ENCODE results near the gene AP1M1.
"Not testable (repeated sequence)": the region's sequence is repeated elsewhere in the genome, so short reads cannot be mapped to it uniquely, and the experiment has no call there.

The AP1M1 gene

DNA sequence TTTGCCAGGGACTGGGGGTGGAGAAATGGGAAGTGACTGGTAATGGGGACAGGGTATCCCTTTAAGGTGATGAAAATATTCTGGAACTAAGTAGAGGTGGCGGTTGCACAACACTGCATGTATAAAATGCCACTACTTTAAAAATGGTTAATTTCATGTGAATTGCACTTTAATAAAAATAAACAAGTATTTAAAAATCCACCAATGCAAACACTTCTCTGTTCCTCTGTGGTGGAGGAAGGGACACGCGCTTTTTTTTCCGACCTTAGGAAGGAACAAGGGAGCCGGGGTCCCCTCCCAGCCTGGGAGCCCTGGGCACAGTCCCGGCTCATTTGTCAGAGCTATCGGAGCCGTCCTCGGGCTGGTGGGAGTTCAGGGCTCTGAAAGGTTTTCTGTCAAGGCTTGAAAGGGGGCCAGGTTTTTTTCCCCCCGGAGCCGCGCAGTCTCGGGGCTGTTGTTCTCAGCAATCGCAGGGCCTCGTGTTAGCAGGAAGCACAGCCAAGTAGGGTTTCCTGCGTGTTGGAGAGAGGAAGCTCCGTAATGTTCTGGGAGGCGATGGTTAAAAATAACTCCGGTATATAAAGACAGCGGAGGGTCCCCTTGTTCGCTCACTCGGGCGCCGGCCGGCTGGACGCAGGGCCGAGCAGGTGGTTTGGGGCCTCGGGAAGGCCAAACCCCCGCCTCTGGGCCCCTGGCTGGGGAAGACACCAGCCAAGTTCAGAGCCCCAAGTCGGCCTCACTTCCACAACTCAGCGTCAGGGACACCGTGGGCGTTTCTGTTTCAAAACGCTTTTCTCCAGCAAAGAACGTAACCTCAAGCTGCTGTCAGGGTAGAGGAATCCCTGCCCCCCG is 85.7 kb downstream of the AP1M1 start:
- peak overlapping the region in 4 of 7 experiments; percentile 2 to 16 (median 10) for H3K4me3 ChIP-seq
- H3K27ac ChIP-seq: peak overlapping the region; percentile 24 to 94 (median 81)

DNA sequence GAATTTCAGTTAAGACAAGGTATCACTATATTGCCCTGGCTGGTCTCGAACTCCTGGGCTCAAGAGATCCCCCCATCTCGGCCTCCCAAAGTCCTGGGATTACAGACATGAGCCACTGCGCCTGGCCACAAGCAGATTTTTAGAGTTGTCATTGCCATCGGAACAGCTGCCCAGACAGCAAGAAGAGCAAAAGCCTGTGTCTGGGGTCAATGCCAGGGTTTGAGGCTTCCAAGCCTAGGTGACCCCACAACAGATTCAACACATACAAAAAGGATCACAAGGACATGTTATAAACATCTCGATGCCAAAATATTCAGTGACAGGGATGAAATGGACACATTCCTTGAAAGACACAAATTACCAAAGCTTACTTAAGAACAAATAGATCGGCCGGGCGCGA is 86.8 kb downstream of the AP1M1 start:
- Histone ChIP-seq H3K27ac (peak overlapping the region in 15 of 21 experiments; percentile 67 to 94 (median 83)), H3K4me3 (no peak overlapping the region)

DNA sequence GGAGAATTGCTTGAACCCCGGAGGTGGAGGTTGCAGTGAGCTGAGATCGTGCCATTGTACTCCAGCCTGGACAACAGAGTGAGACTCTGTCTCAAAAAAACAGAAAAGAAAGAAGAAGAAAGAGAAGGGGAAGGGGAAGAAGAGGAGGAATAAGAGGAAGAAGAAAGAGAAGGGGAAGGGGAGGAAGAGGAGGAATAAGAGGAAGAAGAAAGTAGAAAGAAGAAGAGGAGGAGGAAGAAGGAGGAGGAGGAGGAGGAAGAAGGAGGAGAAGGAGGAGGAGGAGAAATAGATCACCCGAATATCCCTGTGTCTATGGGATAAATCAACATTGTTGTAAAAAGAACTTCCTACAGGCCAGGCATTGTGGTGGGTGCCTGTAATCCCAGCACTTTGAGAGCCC is 87.4 kb downstream of the AP1M1 start:
- H3K4me3 ChIP-seq: not testable (repeated sequence)
- H3K27ac ChIP-seq: peak overlapping the region in 7 of 21 experiments; percentile 38 to 94 (median 72)

DNA sequence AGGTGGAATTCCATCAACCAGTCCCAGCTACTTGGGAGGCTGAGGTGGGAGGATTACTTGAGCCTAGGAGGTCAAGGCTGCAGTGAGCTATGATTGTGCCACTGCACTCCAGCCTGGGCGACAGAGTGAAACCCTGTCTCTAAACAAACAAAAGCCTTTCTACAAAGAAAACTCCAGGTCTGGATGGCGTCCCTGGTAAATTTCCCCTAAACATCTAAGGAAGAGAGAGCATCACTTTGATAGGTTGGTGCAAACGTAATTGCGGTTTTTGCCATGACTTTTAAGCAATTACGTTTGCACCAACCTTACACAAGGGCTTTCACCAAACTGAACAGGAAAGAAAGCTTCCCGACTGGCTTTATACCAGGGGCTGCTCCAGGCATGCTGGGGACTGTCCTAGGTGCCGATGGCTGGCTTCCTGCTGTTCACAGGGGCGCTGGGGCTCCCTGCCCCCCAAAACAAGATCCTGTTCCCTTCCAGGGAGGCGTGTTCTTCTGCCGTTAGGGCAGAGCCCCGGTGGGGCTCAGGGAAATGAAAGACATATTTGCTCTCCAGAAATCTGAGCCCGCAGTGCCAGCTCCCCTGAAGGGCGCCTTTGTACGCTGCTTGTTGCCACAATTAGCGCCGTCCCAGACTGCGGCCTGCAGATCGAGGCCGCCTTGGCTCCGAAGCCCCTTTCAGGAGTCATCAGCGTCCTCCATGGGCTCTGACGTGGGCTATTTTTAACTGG is 88.2 kb downstream of the AP1M1 start:
- Histone ChIP-seq H3K27ac (peak overlapping the region in 16 of 21 experiments; percentile 8 to 94 (median 54)), H3K4me3 (no peak overlapping the region)

DNA sequence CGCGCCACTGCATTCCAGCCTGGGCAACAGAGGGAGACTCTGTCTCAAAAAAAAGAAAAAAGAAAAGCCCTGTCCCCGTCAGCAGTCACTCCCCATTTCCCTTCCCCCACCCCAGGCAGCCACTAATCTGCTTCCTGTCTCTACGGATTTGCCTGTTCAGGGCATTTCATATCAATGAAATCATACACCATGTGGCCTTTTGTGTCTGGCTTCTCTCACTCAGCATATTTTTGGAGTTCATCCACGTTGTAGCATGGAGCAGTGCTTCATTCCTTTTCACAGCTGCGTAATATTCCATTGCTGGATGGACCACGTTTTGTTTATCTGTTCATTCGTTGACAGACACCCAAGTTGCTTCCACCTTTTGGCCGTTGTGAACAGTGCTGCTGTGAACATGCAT is 90.8 kb downstream of the AP1M1 start:
- Histone ChIP-seq H3K27ac (no peak overlapping the region), H3K4me3 (no peak overlapping the region)

DNA sequence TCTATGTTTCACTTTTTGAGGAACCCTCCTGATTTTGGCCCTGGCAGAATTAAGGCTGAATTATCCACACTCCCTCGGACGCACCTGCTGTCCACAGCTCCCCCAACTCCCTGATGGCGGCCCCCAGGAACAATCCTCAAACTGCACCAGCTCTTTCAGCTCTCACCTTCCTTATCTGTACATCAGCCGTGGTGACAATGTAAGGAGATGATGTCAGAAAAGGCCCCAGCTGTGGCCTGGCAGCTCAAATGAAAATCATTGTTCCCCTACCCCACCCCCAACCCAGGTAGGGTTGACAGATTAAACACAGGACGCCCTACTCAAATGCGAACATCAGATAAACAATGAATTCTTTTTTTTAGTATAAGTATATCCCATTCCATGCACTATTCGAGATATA is 91.9 kb downstream of the AP1M1 start:
- H3K27ac ChIP-seq: no peak overlapping the region
- H3K4me3 ChIP-seq: no peak overlapping the region

DNA sequence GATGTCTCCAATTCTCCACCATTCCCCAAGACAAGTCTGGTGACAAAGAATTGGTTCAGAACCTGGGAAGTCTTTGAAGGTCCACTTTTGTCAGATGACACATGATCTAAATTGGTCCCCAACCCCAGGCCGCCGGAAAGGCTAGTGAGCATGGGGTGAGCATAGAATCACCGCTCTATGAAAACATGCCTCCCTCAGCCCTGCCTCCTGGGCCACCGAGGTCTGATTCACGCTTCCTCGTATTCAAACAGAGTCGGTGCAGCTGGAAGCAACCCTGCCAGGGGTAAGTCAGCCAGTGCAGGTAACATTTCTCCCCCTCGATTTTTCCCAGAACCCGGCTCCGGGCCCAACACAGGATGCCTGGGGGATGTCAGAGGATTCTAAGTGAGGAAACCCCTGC is 93.0 kb downstream of the AP1M1 start:
- peak overlapping the region in 4 of 21 experiments; percentile 14 to 39 (median 27) for H3K27ac ChIP-seq
- no peak overlapping the region for H3K4me3 ChIP-seq

DNA sequence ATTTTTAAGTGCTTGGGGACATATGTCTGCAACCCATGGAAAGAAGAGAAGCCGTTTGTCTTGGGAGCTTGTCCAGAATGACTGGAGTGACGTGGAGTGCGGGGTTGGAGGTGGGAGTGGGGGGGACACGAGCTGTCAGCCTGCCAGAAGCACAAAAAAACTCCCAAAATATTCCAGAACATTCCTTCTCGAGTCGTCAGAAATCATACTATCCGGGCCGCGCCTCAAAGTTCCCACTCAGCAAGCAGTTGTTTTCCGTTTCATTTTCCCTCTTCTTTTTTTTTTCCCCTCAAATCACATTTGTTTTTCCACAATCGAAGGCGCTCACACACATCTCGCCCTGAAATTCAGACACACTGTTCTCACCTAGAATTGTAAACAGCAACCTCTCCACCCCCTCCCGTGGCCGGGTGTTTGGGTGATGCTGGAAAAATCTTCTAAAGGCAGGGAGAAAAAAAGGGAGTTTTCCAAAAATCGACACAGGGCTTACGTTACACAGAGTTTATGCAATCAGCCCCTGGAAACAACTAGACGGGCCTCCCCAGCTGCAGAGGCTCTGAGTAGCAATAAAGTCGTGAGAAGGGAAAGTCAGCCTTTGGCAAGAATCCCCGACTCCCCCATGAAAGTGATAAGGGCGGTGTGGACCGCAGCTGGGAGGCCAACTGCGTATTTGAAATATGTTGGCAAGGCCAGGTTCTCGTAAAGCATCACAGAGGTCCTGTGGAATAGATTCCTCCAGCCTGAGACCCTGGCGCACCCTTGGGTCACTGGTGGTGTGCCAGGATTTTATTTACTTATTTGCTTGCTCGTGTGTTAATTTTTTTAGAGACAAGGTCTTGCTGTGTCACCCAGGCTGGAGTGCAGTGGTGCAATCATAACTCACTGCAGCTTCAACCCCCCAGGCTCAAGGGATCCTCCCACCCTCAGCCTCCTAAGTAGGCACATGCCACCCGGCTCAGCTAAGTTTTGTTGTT is 95.7 kb downstream of the AP1M1 start:
- Histone ChIP-seq H3K27ac (peak overlapping the region in 17 of 21 experiments; percentile 37 to 89 (median 75)), H3K4me3 (peak overlapping the region in 1 of 7 experiments; percentile 12)

DNA sequence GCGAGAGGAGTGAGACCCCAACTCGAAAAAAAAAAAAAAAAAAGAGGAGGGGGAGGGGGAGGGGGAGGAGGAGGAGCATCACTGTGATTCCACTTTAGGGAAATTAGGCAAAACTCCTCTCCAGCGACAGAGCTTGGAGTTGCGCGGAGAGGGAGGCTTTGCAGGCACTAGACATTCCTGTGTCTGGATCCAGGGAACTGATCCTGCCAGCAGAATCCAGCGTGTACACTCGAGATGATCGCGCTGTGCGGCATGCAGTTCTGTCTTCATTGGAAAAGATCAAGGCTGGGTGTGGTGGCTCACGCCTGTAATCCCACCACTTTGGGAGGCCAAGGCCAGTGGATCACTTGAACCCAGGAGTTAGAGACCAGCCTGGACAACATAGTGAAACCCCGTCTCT is 97.3 kb downstream of the AP1M1 start:
- no peak overlapping the region for H3K27ac ChIP-seq
- no peak overlapping the region for H3K4me3 ChIP-seq
